B cell (primary cell): ENCODE results near the gene PHACTR1.

Experiments used
- EZH2 ChIP-seq: IDR thresholded peaks from 2 replicates; pipeline ENCODE4 v1.6.1; 2012; ENCODE audit warnings: borderline replicate concordance, low read depth, mild to moderate bottlenecking, moderate library complexity, low read length; ENCODE audit not compliant: insufficient read depth, poor library complexity, severe bottlenecking
- TF ChIP-seq, protein P1 (sequence below): fragments of 200-600 bp; IDR thresholded peaks from one replicate; pipeline ENCODE4 v1.8.0; 2022; ENCODE audit warnings: antibody characterized with exemption, mild to moderate bottlenecking

DNA sequence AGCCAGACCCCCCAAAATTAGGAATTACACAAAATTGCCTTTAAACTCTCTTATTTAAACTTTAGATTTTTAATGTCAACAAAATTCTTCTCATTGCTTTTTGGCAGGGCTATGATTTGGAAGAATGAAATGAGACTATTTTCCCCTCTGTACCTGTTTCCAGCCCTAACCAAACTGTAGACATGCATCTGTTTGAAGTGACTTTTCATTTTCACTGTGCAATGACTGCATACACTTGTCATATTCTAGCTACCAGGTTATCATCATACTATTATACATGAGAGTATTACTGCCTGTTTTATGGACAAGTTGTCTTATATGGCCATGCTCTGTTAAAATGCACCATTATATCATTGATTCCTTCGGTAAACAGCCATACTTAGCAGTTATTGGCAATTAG is 316.6 kb downstream of the PHACTR1 start:
- TF ChIP-seq EZH2: no peak
- TF ChIP-seq, protein P1, sequence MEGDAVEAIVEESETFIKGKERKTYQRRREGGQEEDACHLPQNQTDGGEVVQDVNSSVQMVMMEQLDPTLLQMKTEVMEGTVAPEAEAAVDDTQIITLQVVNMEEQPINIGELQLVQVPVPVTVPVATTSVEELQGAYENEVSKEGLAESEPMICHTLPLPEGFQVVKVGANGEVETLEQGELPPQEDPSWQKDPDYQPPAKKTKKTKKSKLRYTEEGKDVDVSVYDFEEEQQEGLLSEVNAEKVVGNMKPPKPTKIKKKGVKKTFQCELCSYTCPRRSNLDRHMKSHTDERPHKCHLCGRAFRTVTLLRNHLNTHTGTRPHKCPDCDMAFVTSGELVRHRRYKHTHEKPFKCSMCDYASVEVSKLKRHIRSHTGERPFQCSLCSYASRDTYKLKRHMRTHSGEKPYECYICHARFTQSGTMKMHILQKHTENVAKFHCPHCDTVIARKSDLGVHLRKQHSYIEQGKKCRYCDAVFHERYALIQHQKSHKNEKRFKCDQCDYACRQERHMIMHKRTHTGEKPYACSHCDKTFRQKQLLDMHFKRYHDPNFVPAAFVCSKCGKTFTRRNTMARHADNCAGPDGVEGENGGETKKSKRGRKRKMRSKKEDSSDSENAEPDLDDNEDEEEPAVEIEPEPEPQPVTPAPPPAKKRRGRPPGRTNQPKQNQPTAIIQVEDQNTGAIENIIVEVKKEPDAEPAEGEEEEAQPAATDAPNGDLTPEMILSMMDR: no peak
